Liver (tissue), 9 donors: ENCODE results near the gene USP47. TPM values are rescaled to one million over a fixed set of nuclear protein-coding genes. Genes with fewer than 3 reads are reported as not detected.
A peak's percentile ranks its signal among the peaks of the same experiment; 100 is the strongest.

ENCODE experiments used
- DNase-seq: peaks from one replicate; pipeline ENCODE4 v3.0.0-alpha.2; 2017; ENCODE audit warnings: low spot score
- H3K27ac ChIP-seq, 2 donors: one replicate each; pipeline ENCODE4 v1.7.0; 2013; ENCODE audit warnings: inconsistent platforms in 2 of 2, low read length in 2 of 2, control low read depth in 1 of 2, low read depth in 1 of 2, mild to moderate bottlenecking in 1 of 2
- H3K27me3 ChIP-seq, 4 donors: one replicate each; pipeline versions ENCODE4 v1.6.1 to v1.7.0; 2013; ENCODE audit warnings: low read length in 3 of 4, inconsistent platforms in 1 of 4, mild to moderate bottlenecking in 1 of 4, moderate library complexity in 1 of 4; ENCODE audit not compliant: control insufficient read depth in 4 of 4, insufficient read depth in 4 of 4
- H3K36me3 ChIP-seq, 4 donors: one replicate each; pipeline versions ENCODE4 v1.6.1 to v1.7.0; 2013; ENCODE audit warnings: low read length in 3 of 4, mild to moderate bottlenecking in 3 of 4, low read depth in 1 of 4, moderate library complexity in 1 of 4; ENCODE audit not compliant: control insufficient read depth in 4 of 4, insufficient read depth in 3 of 4
- H3K4me1 ChIP-seq, 4 donors: one replicate each; pipeline versions ENCODE4 v1.6.1 to v1.7.0; 2013; ENCODE audit warnings: low read length in 3 of 4, mild to moderate bottlenecking in 3 of 4, moderate library complexity in 1 of 4; ENCODE audit not compliant: control insufficient read depth in 4 of 4, insufficient read depth in 4 of 4
- H3K4me3 ChIP-seq, 3 donors: one replicate each; pipeline versions ENCODE4 v1.6.1 to v1.7.0; 2013; ENCODE audit warnings: low read length in 3 of 3, control low read depth in 1 of 3, low read depth in 1 of 3, mild to moderate bottlenecking in 1 of 3
- H3K9ac ChIP-seq, 2 donors: one replicate each; pipeline ENCODE4 v1.7.0; 2013; ENCODE audit warnings: low read length in 2 of 2, mild to moderate bottlenecking in 2 of 2, moderate library complexity in 2 of 2, control low read depth in 1 of 2, low read depth in 1 of 2
- H3K9me3 ChIP-seq, 4 donors: one replicate each; pipeline versions ENCODE4 v1.6.1 to v1.7.0; 2013; ENCODE audit warnings: low read length in 3 of 4; ENCODE audit not compliant: control insufficient read depth in 4 of 4
- CTCF ChIP-seq: fragments of 150-350 bp; IDR thresholded peaks from 2 replicates; pipeline ENCODE4 v1.5.1; 2017; ENCODE audit warnings: improper control_type of control experiment, low read depth, low read length; ENCODE audit not compliant: missing input control
- FOXA1 ChIP-seq: IDR thresholded peaks from 2 replicates; pipeline ENCODE4 v1.6.1; 2016; ENCODE audit warnings: antibody characterized with exemption
- FOXA2 ChIP-seq: IDR thresholded peaks from 2 replicates; pipeline ENCODE4 v1.6.1; 2016; ENCODE audit warnings: antibody characterized with exemption
- GABPA ChIP-seq, 2 donors: IDR thresholded peaks in 1 of 2; conservative IDR thresholded peaks in 1 of 2; 2 replicates each; pipeline ENCODE4 v1.6.1; 2016; ENCODE audit warnings: antibody characterized with exemption in 2 of 2, mild to moderate bottlenecking in 1 of 2, moderate library complexity in 1 of 2
- HNF4A ChIP-seq, 2 donors: conservative IDR thresholded peaks; 2 replicates each; pipeline ENCODE4 v1.6.1; 2016; ENCODE audit warnings: antibody characterized with exemption in 2 of 2, mild to moderate bottlenecking in 2 of 2
- HNF4G ChIP-seq: IDR thresholded peaks from 2 replicates; pipeline ENCODE4 v1.6.1; 2016; ENCODE audit warnings: antibody characterized with exemption
- JUND ChIP-seq, 2 donors: IDR thresholded peaks; 2 replicates each; pipeline ENCODE4 v1.6.1; 2016; ENCODE audit warnings: antibody characterized with exemption in 2 of 2
- MAX ChIP-seq: IDR thresholded peaks from 2 replicates; pipeline ENCODE4 v1.6.1; 2016; ENCODE audit warnings: antibody characterized with exemption
- NR2F2 ChIP-seq: IDR thresholded peaks from 2 replicates; pipeline ENCODE4 v1.6.1; 2016; ENCODE audit warnings: antibody characterized with exemption
- RAD21 ChIP-seq, 2 donors: IDR thresholded peaks; 2 replicates each; pipeline ENCODE4 v1.6.1; 2016; ENCODE audit warnings: antibody characterized with exemption in 2 of 2, mild to moderate bottlenecking in 2 of 2
- REST ChIP-seq: IDR thresholded peaks from 2 replicates; pipeline ENCODE4 v1.6.1; 2016; ENCODE audit warnings: antibody characterized with exemption, mild to moderate bottlenecking
- RXRA ChIP-seq, 2 donors: IDR thresholded peaks; 2 replicates each; pipeline ENCODE4 v1.6.1; 2017 to 2018; ENCODE audit warnings: antibody characterized with exemption in 2 of 2, mild to moderate bottlenecking in 1 of 2
- SP1 ChIP-seq: IDR thresholded peaks from 2 replicates; pipeline ENCODE4 v1.6.1; 2018; ENCODE audit warnings: antibody characterized with exemption, mild to moderate bottlenecking
- YY1 ChIP-seq: IDR thresholded peaks from 2 replicates; pipeline ENCODE4 v1.6.1; 2016; ENCODE audit warnings: antibody characterized with exemption, mild to moderate bottlenecking
- WGBS: extraction: QIAGEN DNeasy Blood & Tissue Kit; methylation state at CpG from one replicate; pipeline ENCODE4 v1.1.7; 2013; 5-methylcytosine and 5-hydroxymethylcytosine counted together
- polyA plus RNA-seq, 2 donors: library from polyadenylated mRNA; stranded (reverse) in 1 of 2; unstranded in 1 of 2; fragments of 200-250 nt in 1 of 2; fragments of >200 nt in 1 of 2; fragmentation: Nextera tagmentation in 1 of 2; extraction: Ambion mirVana in 1 of 2; gene quantifications; one replicate each; pipeline versions ENCODE4 v1.2.1 to v1.2.3, GENCODE V29; 2013 to 2015
- total RNA-seq, 2 donors: library from RNA; depleted of rRNA; stranded (reverse); fragments of >200 nt; gene quantifications; one replicate each; pipeline ENCODE4 v1.2.3, GENCODE V29; 2014
- TF ChIP-seq, protein P1 (sequence below): IDR thresholded peaks from 2 replicates; pipeline ENCODE4 v1.6.1; 2016; ENCODE audit warnings: antibody characterized with exemption
- donor health status: healthy.
- donor health status: healthy.
- donor health status: healthy.
- donor health status: healthy.
- donor health status: healthy.

The USP47 gene
- total and polyA plus RNA-seq, 4 donors, result 14.9 to 55.1 (median 32.2) TPM

DNA sequence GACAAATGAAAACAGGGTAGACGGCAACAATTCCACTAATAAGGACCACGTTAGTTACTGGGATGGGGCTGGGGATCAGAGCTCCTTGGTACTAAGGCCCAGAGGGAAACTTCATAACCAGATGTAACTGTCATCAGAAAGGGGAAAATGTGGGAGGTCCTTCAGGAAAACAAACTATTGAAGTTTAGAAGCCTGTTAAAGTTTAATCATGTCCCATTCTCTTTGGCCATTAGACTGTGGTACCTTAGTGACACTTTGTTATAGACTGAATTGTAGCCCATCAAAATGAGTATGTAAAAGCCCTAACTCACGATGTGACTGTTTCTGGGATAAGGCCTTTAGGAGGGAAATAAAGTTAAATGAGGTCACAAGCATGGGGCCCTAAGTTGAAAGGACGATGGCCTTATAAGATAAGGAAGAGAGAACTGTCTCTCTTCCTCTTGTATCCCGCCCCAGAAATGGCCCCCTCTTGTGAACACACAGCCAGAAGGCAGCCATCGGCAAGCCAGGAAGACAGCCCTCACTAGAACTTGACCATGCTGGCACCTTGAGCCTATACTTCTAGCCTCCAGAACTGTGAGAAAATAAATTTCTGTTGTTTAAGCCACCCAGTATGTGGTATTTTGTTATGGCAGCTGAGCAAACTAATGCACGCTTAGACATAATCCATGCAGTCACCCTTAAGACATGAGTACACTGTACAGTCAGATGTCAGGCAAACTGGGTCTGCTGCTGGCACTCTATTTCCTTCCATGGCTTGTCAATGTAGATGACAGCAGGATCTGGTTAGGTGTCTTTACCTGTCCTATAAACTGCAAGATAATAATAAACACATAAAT, 26.9 kb upstream of the USP47 start:
- no peak for DNase-seq
- H3K36me3 ChIP-seq, result no peaks in the 10 kb centered on the region
- H3K27me3 ChIP-seq, result no peaks in the 10 kb centered on the region
- H3K9ac ChIP-seq, result no peak overlapping the region
- 89% methylated on average over 7 of the region's 7 CpGs for WGBS
- no peak for TF ChIP-seq CTCF
- no peak for TF ChIP-seq RAD21 (IDR thresholded peaks at IDR 0.05)
- TF ChIP-seq MAX, result no peak
- peak; percentile 36 to 50 for TF ChIP-seq HNF4A (conservative IDR thresholded peaks at IDR 0.05)
- TF ChIP-seq YY1, result peak; percentile 84
- peak; percentile 31 for TF ChIP-seq SP1
- TF ChIP-seq FOXA2, result no peak
- peak; percentile 32 for TF ChIP-seq REST
- no peak for TF ChIP-seq NR2F2
- no peak overlapping the region for H3K4me3 ChIP-seq
- peak overlapping the region in 1 of 2 donors; percentile 87 for H3K27ac ChIP-seq
- H3K9me3 ChIP-seq, result no peaks in the 10 kb centered on the region
- peaks cover 0 to 20% (median 6%) of the 10 kb centered on the region in 4 donors for H3K4me1 ChIP-seq

DNA sequence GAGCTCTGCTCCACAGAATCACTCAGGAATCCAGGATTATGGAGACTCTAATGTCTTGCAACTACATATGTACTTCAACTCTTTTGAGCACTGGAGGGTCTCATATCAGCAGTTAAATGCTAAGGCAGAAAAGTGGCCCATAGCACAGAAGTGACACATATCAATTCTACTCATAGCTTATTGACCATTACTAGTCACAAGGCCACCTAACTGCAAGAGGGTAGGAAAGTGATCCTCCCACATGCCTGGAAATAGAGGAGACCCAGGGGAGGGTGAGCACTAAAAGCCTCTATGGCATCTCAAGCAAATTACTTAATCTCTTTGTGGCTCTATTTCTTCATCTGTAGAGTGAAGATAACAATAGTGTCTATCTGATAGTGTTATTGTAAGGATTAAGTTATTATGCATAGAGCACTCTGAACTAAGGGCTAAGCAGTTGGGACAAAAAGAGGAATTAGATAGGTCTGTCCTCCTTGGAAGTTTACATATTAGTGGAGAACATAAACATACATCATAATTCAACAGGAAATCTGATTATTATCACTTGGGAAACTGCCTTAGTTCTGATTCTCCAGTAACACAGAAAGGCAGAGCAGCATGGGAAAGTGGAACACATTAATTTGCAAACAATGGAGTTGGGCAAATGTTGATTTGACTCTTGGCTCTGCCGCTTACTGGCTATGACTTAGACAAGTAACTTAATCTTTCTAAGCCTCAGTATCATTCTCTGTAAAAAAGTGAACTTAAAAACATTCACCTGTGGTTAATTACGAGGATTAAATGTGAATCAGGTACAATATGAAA, 25.1 kb upstream of the USP47 start:
- no peak for DNase-seq
- Histone ChIP-seq H3K27me3 (no peaks in the 10 kb centered on the region), H3K9ac (no peak overlapping the region), H3K4me3 (no peak overlapping the region), H3K4me1 (peaks cover 0 to 20% (median 6%) of the 10 kb centered on the region in 4 donors), H3K27ac (no peak overlapping the region), H3K36me3 (no peaks in the 10 kb centered on the region), H3K9me3 (no peaks in the 10 kb centered on the region)
- TF ChIP-seq RXRA (IDR thresholded peaks at IDR 0.05), result peak in 1 of 2 donors; percentile 39
- TF ChIP-seq GABPA (IDR thresholded peaks at IDR 0.05 in 1 of 2, conservative IDR thresholded peaks at IDR 0.05 in 1 of 2), result no peak
- no peak for TF ChIP-seq HNF4G
- peak; percentile 23 to 54 for TF ChIP-seq HNF4A (conservative IDR thresholded peaks at IDR 0.05)
- no peak for TF ChIP-seq FOXA2
- peak; percentile 44 for TF ChIP-seq YY1
- no peak for TF ChIP-seq REST
- TF ChIP-seq NR2F2, result no peak
- TF ChIP-seq FOXA1, result no peak
- TF ChIP-seq JUND (IDR thresholded peaks at IDR 0.05), result no peak
- TF ChIP-seq, protein P1, sequence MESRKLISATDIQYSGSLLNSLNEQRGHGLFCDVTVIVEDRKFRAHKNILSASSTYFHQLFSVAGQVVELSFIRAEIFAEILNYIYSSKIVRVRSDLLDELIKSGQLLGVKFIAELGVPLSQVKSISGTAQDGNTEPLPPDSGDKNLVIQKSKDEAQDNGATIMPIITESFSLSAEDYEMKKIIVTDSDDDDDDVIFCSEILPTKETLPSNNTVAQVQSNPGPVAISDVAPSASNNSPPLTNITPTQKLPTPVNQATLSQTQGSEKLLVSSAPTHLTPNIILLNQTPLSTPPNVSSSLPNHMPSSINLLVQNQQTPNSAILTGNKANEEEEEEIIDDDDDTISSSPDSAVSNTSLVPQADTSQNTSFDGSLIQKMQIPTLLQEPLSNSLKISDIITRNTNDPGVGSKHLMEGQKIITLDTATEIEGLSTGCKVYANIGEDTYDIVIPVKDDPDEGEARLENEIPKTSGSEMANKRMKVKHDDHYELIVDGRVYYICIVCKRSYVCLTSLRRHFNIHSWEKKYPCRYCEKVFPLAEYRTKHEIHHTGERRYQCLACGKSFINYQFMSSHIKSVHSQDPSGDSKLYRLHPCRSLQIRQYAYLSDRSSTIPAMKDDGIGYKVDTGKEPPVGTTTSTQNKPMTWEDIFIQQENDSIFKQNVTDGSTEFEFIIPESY, result peak; percentile 43
- no peak for TF ChIP-seq CTCF
- 57% methylated on average over 2 of the region's 2 CpGs for WGBS
